HG02642 (cell line): ENCODE measurements around the gene SLC47A2.
A peak's percentile ranks its signal among the peaks of the same experiment; 100 is the strongest.
"Not testable (repeated sequence)": the region's sequence is repeated elsewhere in the genome, so short reads cannot be mapped to it uniquely, and the experiment has no call there.

Source experiments
- ATAC-seq: cut with Tn5 transposase; IDR thresholded peaks from one replicate; pipeline ENCODE4 v1.9.1; 2021; ENCODE audit warnings: mild to moderate bottlenecking; ENCODE audit not compliant: unreplicated experiment, poor library complexity

Gene SLC47A2, protein sequence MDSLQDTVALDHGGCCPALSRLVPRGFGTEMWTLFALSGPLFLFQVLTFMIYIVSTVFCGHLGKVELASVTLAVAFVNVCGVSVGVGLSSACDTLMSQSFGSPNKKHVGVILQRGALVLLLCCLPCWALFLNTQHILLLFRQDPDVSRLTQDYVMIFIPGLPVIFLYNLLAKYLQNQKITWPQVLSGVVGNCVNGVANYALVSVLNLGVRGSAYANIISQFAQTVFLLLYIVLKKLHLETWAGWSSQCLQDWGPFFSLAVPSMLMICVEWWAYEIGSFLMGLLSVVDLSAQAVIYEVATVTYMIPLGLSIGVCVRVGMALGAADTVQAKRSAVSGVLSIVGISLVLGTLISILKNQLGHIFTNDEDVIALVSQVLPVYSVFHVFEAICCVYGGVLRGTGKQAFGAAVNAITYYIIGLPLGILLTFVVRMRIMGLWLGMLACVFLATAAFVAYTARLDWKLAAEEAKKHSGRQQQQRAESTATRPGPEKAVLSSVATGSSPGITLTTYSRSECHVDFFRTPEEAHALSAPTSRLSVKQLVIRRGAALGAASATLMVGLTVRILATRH

DNA sequence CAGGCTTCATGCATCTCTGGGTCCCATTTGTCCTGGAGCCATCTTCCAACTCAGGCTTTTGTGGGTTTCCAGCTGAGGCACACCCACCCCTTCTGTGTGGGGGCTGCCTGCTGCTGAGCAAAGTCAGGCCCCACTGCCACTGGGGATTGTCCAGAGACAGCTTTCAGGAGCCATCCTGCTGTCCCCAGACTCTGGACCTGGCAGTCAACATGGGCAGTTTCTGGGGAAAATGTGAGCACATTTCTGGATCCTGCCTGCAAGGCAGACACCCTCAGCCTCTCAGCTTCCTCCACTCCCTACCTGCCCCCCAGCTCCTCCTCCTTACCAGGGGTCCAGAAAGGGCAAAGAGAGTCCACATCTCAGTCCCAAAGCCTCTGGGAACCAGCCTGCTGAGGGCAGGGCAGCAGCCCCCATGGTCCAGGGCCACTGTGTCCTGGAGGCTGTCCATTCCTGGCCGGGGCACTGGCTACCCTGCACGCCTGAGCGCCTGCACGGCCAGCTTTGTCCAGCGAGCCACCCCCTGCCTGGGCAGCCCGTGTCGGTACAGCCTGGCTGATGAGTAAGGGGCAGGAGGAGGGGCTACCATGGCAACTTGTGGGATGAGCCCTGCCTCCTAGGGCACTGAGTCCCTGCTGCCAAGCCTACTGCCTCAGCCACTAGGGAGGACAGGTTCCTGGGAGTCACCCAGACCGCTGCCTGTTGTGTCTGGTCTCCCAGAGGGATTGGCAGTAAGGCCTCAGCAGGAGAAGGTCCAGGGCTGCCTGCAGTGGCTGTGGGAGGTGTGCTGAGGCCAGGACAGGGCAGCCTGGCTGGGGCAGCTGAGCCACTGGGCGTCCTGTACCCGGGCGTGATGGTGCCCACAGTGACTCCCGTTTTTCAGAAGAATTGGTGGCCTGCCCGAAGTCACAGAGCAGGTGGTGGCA, at the start of gene SLC47A2:
SLC47A2 (minus strand) TSS at position 477 of the 923 bp plus-strand sequence; CDS start at position 448, 29 bp downstream.
- ATAC-seq = no peak

DNA sequence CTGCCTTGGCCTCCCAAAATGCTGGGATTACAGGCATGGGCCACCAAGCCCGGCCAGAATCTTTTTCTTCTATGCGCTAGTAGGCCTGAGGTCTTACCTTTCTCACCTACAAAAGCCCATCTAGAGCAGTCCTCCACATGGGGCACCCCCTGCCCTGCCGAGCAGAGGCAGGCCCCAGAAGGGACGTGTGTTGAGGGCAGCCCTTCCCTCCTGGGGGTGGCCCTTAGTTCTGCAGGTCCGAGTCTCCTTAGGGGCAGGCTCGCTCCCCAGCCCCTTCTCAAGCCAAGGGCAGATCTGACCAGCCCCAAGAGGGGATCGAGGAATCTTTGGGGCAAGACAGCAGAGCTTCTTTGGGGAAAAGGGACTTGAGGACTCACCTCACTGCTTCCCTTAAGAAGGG, 49.6 kb upstream of the SLC47A2 start:
- ATAC-seq = no peak

DNA sequence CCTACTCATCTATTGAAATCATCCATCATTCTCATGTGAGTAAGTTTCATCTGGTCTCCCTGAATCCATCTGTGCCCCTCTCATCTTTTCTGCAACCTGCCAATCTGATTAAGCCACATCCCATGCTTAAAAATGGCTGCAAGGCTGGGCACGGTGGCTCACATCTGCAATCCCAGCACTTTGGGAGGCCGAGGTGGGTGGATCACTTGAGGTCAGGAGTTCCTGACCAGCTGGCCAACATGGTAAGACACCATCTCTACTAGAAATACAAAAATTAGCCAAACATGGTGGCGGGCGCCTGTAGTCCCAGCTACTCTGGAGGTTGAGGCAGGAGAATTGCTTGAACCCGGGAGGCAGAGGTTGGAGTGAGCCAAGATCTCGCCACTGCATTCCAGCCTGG, 47.6 kb upstream of the SLC47A2 start:
- not testable (repeated sequence) for ATAC-seq

DNA sequence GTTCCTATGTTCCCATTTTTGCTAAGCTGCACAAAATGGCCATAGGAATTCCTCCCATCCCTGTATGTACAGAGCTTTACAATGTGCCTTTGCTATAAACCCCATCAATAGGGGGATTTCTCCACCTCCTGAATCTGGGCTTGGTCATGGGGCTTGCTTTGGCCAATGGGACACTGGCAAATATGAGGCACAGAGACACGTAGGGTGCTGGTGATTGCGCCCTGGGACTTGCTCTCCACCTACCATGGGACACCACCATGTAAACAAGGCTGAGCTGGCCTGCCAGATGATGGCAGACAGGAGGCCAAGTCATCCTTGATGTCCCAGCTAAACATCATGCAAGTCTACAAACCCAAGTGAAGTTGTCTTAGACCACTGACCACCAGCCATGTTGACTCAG, 47.0 kb upstream of the SLC47A2 start:
- ATAC-seq = no peak

DNA sequence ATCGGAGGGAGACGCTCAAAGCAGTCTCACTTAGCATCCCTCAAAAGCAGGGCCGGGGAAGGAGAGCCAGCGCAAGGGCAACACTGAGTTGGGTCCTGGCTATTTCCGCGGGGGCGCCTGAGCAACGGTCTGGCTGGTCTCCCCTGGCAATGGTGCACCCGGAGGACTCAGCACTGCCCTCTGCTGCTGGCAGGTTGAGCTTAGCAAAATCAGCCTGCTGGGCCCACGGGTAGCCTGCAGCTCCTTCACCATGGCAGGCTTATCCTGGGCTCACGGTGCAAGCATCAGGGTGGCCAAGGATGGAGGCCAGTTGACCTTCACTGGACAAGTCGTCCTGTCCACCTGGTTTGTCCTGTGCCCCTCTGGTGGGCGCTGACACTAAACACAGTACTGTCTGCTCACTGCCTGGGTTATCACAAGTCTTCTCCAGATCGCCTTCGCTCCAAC, 46.2 kb upstream of the SLC47A2 start:
- no peak for ATAC-seq

DNA sequence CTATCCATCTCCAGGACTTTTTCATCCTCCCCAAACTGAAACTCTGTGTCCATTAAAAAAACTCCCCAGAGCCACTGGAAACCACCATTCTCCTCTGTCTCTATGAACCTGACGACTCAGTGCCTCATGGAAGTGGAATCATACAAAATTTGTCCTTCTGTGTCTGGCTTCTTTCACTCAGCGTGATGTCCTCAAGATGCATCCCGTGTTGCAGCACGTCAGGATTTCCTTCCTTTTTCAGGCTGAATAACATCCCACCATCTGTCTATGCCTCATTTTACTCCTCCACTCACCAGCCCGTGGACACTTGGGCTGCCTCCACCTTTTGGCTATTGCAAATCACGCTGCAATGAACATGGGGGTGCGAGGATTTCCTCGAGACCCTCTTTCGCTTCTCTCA, 44.4 kb upstream of the SLC47A2 start:
- no peak for ATAC-seq

DNA sequence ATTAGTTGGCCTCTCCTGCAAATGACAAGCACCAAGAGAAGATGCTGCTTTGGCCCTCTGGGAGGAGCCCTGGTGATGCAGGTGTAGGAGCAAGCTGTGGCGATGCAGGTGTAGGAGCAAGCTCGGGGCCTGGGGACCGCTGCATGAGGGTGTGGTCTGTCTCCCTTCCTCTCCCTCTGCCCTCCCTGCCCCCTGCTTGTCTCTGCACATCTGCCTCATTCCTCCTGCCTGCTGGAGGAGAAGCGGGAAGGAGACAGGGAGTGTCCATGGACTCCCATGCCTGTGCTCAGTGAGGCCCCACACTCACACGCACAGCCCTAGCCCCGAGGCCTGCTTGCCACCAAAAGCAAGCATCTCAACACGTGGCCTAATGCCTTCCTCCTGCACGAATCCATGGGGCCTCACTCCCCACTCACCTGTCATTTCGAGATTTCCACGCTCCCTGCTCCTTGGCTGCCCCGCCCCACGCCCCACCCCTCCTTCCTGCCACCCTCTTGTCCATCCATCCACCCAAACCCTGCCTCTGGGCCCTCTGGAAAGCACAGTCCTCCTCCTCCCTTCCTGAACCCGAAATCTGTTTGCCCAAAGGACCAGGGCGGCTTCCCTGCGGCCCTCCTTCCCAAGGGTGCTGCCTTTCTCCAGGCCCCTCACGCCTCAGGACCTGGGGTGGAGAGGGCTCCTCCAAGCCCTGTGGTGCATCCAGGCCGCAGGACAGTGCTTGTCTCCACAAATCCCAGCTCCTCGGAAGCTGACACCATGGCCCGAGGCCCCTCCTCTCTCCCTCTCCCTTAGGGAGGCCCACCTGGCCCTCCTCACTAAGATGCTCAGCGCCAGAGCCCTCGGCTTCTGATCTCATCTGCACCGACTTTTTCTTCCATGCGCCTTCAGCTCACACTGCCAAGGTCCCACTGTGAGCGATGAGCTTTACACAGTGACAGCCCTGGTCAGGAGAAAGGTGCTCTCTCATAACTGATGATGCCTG, 43.5 kb upstream of the SLC47A2 start:
- ATAC-seq = no peak

DNA sequence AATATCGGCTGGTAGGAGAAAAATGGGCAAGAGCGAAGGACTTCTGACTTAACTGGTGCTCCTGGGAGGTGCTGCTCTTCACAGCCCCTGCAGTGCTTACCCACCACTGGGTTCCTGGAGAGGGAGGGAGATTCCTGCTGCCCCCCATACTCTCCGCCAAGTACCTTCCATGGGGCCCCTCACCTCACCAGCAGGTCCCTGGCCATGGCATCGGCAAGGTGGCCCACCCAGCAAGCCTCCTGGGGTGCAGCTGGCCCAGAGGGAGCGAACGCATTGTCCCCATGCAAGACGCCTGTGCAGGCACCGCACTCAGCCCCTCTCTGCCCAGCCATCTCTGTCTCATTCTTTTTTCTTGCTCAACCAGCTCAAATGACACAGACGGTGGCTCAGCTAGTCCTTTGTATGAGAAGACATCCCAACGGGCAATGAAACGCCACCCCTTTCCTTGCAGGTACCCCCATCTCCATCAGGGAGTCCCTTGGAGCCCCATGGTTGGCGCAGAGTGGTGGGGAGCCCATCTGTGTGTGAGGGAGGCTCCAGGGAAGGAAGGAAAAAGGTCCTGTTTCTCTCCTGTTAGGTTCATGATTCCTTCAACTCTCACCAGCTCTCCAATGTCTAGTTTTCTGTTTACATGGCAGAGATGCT, 41.3 kb upstream of the SLC47A2 start:
- ATAC-seq = no peak

DNA sequence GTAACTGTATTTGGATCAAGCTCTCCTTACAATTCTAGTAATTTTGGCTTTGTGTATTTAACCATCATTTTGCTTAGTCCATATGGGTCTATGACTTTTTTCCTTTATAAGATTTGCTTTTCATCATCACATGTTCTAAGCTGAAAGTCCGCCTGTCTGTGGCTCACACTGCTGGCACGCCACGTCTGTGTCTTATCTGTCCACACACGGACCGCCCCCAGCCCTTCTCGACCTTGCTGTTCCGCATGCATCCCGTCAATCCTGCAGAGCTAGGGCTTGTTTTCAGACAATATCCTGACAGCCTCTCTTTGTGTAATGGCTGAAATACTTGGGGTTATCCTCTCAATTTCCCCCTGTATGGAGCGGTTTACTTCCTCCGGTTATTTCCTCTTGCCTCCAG, 40.2 kb upstream of the SLC47A2 start:
- no peak for ATAC-seq

DNA sequence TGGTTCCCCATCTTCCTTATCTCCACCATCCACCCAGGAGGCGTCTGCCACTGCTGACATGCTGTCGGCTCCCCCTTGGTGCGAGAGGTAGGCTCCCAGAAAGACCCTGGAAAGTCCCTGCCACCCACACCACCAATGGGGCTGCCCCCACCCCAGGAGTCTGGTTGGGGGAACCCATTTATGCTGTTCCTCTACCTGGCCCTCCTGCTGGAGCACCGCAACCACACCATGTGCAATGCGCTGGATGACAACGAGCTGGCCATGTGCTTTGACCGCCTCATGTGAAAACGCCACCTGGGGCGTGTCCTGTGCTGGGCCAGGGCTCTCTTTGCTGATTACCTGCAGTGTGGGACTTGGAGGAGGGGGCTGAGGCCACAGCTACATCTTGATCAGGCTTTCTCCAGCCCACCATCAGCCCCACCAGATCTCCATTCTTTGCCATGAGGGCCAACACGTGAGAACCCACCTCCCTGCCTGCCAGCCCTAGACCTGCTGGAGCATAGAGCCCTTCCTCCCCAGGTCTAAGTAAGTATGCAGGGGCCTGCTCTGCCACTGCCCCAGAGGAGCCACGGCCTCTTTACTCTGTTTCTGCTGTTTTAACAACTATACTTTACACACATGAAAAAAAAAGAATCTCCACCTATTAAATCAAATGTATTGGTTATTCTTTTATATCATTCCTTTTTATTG, 39.6 kb upstream of the SLC47A2 start:
- ATAC-seq = peak; percentile 48

DNA sequence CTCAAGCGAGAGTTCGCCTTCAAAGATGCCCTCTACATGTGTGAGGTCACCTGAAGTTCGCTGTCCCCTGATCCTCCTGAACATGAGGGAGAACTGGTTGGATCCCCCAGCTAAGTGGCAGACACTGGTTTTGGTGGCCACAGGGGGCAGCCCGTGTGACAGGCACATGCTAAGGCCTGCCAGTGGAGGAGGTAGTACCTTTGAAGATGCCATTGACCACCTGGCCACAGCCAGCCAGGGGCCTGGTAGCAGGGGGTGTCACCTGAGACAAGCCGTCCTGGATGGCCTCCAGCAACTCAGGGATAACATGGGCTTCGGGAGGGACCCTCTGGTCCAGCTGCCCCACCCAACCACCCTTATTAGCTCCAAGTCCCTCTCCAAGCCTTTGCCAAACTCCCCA, 39.0 kb upstream of the SLC47A2 start:
- peak; percentile 11 for ATAC-seq

DNA sequence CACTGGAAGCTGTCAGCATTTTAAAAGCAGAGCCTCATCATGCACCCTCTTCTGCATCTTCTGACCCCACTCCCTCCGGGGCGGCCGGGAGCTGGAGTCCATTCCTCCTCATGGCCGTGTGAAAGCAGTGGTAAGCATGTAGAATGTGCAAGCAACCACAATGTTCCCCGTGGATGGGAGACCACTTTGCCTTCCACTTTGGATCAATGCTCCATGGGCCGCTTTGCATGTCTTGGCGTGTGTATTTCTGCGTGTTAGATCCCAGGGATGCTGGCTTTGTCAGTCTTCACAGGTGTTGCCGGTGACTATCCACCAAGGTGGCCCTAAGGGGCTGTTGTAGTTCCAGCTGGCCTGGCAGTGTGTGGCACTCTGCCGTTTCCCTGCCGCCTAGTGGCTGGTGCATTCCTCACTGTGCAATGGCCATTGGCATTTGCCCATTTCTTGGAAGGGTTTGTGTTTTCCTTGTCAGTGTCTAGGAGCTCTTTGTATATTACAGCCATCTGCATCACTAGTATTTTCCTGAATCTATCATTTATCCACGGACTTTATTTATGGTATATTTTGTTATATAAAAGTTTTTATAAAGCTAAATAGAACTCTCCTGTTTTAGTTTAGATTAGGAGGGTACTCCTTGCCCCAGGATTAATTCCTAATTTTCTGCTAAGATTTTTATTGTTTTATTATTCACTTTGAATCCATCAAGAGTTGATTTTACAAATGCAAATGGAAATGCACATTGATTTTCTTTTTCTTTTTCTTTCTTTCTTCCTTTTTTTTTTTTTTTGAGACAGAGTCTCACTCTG, 37.5 kb upstream of the SLC47A2 start:
- no peak for ATAC-seq

DNA sequence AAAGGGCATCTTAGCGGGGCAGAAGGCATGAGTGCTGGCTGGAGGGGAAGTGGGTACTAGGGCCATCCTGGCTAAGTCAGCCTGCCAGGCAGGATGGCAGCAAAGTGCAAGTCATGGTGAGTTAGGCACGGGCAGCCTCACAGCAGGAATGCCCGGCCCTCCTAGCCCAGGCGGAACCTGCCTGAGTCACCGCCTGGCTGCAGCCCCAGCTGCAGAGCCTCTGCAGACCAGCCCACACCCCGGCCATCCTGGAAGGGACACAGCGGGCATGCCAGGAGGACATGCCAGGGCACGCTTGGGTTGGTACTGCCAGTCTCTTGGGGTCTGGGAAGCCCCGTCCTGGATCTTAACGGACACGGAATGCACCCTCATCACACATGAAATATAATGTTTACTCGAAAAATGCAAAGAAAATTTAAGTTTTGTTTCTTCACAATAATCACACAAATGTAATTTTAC, 36.7 kb upstream of the SLC47A2 start:
- no peak for ATAC-seq

DNA sequence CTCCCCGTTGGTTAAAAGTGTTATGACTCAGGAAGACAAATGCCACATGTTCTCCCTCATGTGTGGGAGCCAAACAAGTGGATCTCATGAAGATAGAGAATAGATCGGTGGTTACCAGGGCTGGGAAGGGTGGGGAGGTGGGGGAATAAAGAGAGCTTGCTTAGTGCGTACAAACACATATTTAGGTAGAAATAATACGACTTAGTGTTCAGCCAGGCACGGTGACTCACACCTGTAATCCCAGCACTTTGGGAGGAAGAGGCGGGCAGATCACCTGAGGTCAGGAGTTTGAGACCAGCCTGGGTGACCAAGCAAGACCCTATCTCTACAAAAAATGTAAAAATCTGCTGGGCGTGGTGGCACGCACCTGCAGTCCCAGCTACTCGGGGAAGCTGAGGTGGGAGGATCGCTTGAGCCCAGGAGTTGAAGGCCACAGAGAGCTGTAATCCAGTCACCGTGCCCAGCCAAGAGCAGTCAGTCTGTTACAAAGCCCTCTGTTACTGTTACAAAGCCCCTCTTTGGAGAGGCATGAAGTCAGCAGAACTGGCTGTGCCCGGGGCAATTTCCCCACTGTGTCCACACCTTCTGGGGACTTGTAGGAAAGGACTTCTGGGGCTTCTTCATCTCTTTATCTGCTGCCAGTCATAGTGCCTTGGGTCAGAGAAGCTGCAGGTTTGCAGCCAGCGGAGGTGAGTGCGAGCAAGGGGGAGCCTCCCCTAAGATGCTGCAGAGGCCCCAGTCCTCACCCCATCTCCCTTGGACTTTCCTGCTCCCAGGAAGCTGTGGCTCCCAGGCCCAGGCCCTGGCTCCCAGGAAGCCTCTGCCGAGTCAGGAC, 36.0 kb upstream of the SLC47A2 start:
- no peak for ATAC-seq

DNA sequence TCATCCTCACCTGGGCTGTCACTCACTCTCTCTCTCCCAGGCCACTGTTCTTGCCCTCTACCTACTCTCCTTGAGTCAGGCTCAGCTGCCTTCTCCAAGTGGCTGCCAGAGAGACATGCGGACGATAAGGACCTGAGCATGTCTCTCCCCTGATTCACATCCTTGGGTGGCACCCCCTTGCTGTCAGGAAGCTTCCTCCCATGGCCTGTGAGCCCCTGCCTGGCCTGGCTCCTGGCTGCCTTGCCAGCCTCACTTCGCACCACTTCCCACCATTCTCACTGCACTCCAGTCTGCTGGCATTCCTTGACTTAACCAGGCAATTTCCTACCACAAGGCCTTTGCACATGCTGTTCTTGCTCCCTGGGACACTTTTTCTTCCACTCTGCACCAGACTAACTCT, 34.5 kb upstream of the SLC47A2 start:
- no peak for ATAC-seq

DNA sequence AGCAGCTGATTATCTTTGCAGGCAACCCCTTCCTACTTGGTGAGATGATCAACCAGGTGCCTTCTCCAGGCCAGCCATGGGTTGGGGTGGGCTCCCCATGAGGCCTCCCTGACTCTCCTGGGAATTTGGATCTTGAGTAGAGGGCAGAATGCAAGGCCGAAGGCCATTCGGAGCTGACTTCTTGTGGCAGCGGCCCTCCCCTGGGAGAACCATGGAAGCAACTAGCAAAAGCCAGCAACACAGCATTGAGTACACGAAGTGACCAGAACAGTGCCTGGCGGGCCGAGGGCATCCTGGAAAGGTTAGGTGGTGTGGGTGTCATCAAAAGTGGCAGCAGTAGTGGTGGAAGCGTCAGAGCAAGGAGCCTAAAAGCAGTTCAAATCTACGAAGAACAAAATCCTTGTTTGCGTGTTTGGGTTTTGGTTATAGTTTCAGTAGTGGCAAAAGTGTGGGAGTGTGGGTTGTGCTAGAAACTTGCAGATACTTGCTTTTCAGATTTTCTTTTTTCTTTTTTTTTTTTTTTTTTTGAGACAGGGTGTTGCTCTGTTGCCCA, 33.7 kb upstream of the SLC47A2 start:
- no peak for ATAC-seq

DNA sequence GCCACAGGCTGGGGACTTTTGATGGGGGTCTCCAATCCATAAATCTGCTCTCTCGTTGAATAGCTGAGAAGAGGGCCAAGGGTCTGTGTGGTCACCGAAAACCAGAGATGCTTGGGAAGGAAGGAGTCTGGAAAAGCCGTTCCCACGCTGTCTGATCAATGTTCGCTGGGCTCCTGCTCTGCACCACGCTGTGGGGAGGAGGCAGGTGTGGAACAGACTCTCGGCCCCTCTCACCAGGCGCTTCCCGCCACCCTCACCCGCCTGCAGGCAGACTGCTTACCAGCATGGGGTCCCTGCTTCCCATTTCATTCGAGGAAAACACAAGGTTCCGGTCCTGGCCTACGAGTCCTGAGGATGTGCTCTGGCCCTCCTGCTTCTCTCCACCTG, 32.4 kb upstream of the SLC47A2 start:
- no peak for ATAC-seq
